HCT116 (cell line): ENCODE measurements around the gene SART3.

Source experiments
- ATF3 ChIP-seq: IDR thresholded peaks from 2 replicates; pipeline ENCODE4 v1.6.1; 2012
- JUND ChIP-seq: IDR thresholded peaks from 2 replicates; pipeline ENCODE4 v1.6.1; 2012
- POLR2A ChIP-seq: IDR thresholded peaks from 2 replicates; pipeline ENCODE4 v1.7.0; 2011; ENCODE audit warnings: borderline replicate concordance; ENCODE audit not compliant: insufficient read depth, insufficient read length; ENCODE audit errors: extremely low read depth
- POLR2AphosphoS5 ChIP-seq: IDR thresholded peaks from 2 replicates; pipeline ENCODE4 v1.6.1; 2011; ENCODE audit warnings: mild to moderate bottlenecking, low read depth, low read length, moderate library complexity
- RAD21 ChIP-seq: IDR thresholded peaks from 2 replicates; pipeline ENCODE4 v1.6.1; 2012; ENCODE audit warnings: low read depth, mild to moderate bottlenecking
- SRF ChIP-seq: IDR thresholded peaks from 2 replicates; pipeline ENCODE4 v1.6.1; 2012; ENCODE audit warnings: low read depth
- ZBTB33 ChIP-seq: IDR thresholded peaks from 2 replicates; pipeline ENCODE4 v1.6.1; 2011; ENCODE audit warnings: mild to moderate bottlenecking, low read length, moderate library complexity; ENCODE audit not compliant: insufficient replicate concordance; ENCODE audit errors: extremely low read depth
- ZFX ChIP-seq: fragments of 450-650 bp; IDR thresholded peaks from 2 replicates; pipeline ENCODE4 v1.6.1; 2017
- TF ChIP-seq, protein P1 (sequence below), 3 experiments: fragments of 200-600 bp in 1 of 3; sonication (generic) in 1 of 3; IDR thresholded peaks in 2 of 3; conservative IDR thresholded peaks in 1 of 3; 2 replicates each; pipeline ENCODE4 v1.5.1; 2012 to 2017; ENCODE audit warnings: low read depth in 2 of 3, low read length in 2 of 3, antibody characterized with exemption in 1 of 3, borderline replicate concordance in 1 of 3, control low read depth in 1 of 3, mild to moderate bottlenecking in 1 of 3, mixed read lengths in 1 of 3, mixed run types in 1 of 3, moderate library complexity in 1 of 3; ENCODE audit not compliant: insufficient read depth in 1 of 3

DNA sequence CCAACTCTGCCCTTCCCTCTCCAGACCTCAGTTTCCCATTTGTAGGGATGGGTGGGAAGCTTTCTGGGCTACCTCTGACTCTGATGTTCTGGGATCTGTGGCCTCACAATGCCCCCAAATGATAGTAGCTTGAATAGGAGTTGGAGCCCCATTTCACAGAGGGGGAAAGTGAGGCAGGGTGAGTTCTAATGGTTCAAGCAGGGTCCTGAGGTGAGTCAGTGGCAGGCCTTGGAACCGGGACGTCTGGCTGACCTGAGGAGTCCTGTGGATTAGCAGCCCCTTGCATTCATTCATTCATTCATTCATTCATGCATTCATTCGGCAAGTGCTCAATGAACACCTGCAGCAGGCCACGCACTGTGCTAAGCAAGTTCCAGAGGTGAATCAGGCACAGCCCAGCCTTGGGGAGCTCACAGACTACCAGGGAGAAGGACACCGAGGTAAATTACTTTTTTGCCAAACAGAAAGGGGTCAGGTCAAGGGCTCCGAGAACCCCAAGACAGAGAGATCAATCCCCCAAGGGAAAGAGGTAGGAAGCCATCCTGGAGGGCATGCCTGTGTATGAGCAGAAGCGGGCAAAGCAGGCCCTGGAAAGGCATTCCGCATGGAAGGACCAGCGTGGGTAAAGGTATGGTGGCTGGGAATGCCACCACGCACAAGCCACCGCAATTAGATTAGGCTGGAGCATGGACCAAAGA lies 37.7 kb upstream of the SART3 start:
- TF ChIP-seq SRF = no peak
- no peak for TF ChIP-seq JUND
- TF ChIP-seq, protein P1, sequence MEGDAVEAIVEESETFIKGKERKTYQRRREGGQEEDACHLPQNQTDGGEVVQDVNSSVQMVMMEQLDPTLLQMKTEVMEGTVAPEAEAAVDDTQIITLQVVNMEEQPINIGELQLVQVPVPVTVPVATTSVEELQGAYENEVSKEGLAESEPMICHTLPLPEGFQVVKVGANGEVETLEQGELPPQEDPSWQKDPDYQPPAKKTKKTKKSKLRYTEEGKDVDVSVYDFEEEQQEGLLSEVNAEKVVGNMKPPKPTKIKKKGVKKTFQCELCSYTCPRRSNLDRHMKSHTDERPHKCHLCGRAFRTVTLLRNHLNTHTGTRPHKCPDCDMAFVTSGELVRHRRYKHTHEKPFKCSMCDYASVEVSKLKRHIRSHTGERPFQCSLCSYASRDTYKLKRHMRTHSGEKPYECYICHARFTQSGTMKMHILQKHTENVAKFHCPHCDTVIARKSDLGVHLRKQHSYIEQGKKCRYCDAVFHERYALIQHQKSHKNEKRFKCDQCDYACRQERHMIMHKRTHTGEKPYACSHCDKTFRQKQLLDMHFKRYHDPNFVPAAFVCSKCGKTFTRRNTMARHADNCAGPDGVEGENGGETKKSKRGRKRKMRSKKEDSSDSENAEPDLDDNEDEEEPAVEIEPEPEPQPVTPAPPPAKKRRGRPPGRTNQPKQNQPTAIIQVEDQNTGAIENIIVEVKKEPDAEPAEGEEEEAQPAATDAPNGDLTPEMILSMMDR (IDR thresholded peaks at IDR 0.05 in 2 of 3, conservative IDR thresholded peaks at IDR 0.05 in 1 of 3; ENCODE audit: borderline replicate concordance in 1 of 3, insufficient read depth in 1 of 3, low read depth in 2 of 3, low read length in 2 of 3) = no peak
- TF ChIP-seq POLR2AphosphoS5 = no peak
- no peak for TF ChIP-seq ATF3
- TF ChIP-seq ZBTB33 = no peak
- TF ChIP-seq ZFX = no peak
- TF ChIP-seq POLR2A = no peak
- no peak for TF ChIP-seq RAD21
